GM21723 (cell line): ENCODE data around the gene KCNN4.

ENCODE experiments used
- ATAC-seq: cut with Tn5 transposase; IDR thresholded peaks from one replicate; pipeline ENCODE4 v1.9.1; 2021; ENCODE audit warnings: mild to moderate bottlenecking, moderate library complexity; ENCODE audit not compliant: unreplicated experiment

The KCNN4 gene

GRCh38 chr19:43751466-43752220 lies 29.1 kb downstream of the KCNN4 start:
- no peak for ATAC-seq

DNA sequence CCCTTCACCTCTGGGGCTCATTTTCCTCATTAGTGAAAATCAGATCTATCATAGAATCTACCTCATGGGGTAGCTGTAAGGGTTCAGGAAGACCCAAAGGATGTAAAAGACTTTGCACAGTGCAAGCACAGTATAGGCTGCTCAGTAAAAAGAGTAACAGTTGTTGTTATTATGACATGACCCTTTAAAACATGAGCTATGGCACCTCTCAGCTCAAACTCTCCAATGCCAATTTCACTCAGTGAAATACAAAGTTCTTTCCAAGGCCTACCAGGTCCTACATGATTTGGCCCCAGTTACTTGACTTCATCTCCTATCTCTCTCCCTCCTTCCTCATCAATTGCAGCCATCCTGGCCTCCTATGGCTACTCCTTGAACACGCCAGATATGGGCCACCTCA lies 30.9 kb downstream of the KCNN4 start:
- no peak for ATAC-seq

GRCh38 chr19:43749152-43749551 lies 31.6 kb downstream of the KCNN4 start:
- no peak for ATAC-seq

GRCh38 chr19:43748685-43749084 lies 32.1 kb downstream of the KCNN4 start:
- no peak for ATAC-seq

DNA sequence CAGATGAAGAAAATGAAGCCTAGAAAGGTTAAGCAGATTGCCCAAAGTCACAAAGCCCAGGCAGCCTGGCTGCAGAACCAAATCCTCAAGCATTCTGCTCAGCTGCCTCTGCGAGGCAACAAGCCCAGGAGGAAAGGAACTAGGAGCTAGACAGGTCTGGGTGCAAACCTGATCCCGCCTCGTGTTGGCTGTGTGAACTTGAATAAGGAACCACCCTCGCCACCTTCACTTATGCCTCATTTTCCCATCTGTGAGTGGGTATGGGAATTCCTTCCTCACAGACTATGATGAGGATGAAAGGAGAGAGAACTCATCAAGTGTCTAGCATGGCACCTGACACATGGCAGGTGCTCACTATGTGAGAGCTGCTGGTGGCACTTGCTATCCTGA lies 32.6 kb downstream of the KCNN4 start:
- no peak for ATAC-seq

DNA sequence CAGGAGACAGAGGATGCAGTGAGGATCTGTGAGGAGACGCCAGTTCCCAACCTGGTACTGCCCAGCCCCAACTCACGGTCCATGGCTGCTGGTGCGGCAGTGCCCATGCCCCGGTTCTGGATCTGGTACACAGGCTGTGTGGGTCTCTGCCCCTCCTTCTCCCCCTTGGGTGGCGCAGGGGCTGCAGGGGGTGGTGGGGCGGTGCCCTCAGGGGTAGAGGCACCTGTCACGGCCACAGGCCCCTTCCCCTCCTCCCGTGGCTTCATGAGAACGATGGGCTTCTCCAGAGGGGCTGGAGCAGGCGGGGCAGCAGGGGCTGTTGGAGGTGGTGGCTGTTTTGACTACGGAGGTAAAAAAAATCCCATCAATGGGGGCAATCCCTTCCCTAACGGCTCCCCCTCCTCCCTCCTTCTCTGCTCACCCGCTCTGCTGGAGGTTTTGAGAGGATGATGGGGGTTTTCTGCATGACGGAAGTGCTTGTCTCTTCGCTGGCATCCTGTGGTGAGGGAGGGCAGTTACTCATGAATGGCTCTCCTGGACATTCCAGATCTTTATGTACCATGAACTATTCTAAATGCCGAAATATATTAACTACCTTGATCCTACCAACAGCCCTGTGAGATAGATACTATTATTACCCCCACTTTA lies 33.1 kb downstream of the KCNN4 start:
- no peak for ATAC-seq

DNA sequence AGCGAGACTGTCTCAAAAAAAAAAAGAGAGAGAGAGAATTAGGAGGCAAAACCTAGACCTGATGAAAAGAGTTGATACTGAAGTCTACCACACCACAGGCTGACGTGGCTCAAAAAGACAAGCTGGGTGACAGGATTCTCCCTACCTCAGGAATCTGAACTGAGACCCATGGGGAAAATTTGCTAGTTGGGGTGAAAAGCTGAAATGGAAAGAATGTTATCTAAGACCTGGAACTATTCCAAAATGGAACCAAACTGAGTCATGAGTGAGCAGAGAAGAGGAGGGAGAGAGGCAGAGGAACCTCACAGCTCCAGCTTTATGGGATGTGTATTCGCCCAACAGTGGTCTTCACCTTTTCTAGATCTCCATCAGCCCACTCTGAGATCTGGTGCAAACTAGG lies 37.7 kb downstream of the KCNN4 start:
- no peak for ATAC-seq

DNA sequence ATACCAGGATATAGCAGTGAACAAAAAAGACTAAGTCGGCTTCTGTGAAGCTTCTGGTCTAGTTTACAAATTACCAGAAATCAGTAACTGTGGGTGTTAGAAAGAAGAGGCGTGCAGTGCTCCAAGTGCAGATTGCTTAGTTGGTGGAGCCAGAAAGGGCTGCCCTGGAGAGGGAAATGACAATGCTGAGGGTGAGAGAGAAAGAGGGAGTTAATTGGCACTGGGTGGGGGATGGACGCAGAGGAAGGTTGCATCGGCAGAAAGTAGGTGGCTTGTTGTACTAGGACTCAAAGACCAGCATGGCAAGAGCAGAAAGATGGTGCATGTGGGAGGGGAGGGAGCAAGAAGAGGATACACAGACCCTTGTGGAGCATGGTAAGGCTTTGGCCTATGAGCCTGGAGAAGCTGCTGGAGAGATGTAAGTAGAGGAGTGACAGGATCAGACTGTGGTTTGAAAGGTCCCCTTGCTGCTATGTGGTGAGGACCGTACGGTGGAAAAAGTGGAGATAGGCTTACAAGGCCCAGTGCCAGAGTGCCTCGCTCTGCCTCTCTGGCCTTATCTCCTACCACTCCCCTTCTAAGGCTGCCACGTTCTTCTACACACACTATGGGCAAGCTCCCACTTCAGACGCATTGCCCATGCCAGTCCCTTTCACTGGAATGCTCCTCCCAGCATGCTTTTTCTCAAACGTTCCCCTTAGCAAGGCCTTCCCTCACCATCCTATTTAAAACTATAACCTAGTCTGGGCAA lies 39.5 kb downstream of the KCNN4 start:
- no peak for ATAC-seq

DNA sequence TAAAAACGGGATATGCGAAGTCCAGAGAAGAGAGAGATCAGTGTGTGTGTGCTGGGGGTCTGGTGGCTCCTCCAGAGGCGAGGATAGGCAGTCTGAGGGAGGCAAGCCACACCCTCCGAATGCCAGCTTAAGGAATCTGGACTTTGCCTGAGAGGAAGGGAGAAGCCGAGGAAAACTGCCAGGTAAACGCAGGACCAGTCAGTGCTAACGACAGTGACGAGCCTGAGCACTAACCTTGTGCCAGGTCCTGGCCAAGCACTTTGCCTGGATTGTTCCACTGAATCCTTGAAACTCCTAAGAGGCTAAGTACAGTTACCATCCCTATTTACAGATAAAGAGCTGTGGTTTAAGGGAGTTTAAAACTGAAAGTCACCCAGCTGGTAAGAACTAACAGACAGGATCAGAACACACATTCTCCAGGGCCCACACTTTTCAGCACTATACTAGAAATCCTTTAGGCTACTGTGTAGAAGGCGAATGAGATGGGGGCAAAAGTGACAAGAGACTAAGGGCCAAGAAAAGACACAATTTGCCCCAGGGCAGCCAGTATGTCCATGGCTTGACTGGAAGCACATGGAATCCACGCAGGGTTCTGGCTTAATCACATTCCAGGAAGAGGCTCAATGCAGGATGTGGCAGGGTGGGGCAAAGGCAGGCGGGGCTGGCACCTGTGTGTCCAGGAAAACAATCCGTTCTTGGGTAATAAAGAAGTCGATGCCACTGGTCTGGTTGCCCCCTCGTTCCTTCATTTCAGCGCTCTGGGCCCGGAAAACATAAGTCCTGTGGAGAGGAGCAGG lies 41.1 kb downstream of the KCNN4 start:
- no peak for ATAC-seq

DNA sequence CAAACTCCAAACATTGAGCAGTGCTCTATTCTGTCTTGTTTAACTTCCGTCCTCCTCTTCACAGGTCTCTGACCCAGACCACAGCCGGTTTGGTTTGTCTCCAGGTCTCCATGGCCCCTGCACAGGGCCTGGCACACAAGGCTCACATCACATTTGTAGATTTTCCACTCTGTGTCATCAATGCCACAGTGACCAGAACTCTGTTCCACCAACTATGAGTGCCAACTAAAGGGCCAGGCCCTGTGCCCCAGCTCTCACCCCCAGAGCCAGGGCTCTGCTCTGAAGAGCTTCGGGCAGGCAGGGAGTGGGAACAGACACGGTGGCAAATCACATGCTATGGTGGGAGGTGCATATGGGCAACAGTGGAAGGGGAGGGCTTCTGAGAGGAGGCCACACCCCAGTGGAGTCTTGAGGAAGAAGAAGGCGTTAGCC lies 42.0 kb downstream of the KCNN4 start:
- ATAC-seq = no peak

- no peak for ATAC-seq
Measured at GRCh38 chr19:43735957-43736356, 44.8 kb downstream of the KCNN4 start.

DNA sequence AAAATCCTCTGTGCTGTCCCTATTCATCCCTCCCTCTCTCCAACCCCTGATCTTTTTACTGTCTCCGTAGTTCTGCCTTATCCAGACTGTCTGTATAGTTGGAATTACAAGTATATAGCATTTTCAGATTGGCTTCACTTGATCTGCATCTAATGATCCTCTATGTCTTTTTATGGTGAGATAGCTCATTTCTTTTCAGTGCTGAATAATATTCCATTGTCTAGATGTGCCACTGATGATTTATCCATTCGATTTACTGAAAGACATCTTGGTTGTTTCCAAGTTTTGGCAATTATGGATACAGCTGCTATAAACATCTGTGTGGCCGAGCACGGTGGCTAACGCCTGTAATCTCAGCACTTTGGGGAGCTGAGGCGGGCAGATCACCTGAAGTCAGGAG lies 45.8 kb downstream of the KCNN4 start:
- no peak for ATAC-seq

- ATAC-seq = no peak
Measured at GRCh38 chr19:43731846-43732245, 48.9 kb downstream of the KCNN4 start.

DNA sequence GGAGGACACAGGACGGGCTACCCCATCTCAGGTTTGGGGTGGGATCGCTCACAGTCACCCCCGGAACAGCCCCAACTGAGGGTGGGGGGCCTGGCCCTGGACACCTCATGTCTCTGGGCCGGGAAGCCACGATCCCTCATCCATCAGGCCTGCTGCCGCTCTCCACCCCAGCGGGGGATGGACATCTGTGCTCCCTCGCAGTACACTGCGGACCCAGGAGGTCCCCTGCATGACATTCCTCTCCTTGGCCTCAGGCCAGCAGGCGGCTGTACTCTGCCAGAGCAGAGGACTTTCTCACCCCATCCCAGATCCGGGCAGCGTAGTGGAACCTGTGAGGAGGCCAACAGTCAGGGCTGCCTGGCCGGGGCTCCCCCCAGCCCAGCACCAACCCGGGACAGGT lies 49.4 kb downstream of the KCNN4 start:
- ATAC-seq = no peak

DNA sequence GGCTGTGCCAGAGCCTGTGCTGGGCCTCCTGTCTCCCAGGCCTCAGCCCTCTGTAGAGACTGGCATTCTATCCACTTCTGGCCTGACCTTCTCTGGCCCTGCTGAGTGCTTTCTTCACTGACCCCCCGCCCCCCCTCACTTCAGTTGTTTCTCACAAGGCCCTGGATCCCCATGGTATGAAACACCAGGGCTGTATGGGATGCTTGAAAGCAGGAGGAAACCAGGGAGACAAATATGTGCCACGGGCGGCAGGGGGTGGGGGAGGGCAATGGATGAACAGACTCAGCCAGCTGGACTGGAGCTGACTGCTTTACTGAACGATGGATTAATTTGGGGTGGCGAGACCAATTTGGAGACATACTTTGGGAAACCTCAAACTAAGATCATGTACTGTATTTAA lies 50.9 kb downstream of the KCNN4 start:
- ATAC-seq = no peak

DNA sequence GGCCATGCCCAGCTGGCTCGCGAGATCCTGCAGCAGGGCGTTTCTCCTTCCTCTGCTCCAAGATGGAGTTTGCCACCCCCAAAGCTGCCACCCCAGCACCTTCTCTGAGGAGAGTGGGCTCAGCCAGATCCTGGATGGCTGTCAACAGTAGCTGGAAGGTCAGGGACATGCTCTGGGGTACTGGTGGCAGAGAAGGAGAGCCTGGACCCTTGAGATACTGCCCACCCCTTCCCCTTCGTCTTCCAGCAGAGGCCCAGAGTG lies 53.2 kb downstream of the KCNN4 start:
- no peak for ATAC-seq

GRCh38 chr19:43726736-43727592 lies 53.8 kb downstream of the KCNN4 start:
- ATAC-seq = no peak

- ATAC-seq = no peak
Measured at GRCh38 chr19:43725468-43725867, 55.3 kb downstream of the KCNN4 start.

- no peak for ATAC-seq
Measured at GRCh38 chr19:43724896-43725295, 55.9 kb downstream of the KCNN4 start.

DNA sequence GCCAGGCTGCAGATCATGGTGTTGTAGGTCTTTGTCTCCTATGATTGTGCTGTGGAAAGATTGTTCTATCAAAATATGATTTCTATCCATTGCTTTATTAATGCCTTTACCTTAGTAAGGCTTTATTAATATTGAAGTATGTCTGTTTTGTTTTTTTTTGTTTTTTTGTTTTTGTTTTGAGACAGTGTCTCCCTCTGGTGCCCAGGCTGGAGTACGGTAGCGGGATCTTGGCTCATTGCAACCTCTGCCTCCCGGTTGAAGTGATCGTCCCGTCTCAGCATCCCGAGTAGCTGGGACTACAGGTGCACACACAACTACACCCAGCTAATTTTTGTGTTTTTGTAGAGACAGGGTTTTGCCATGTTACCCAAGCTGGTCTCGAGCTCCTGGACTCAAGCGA lies 57.2 kb downstream of the KCNN4 start:
- no peak for ATAC-seq
